Heart left ventricle (tissue), 16 donors: ENCODE measurements around the gene IGF2. TPM values are rescaled to one million over a fixed set of nuclear protein-coding genes. Genes with fewer than 3 reads are reported as not detected.

Source experiments
- ATAC-seq, 4 donors: fragments of 200-7000 bp; cut with Tn5 transposase; one replicate each; pipeline ENCODE4 v1.9.1; 2020 to 2022; ENCODE audit warnings: moderate library complexity in 4 of 4, mild to moderate bottlenecking in 3 of 4, moderate number of reproducible peaks in 1 of 4
- DNase-seq, 5 donors: peaks; one replicate each; pipeline ENCODE4 v3.0.0-alpha.2; 2020
- H3K27ac ChIP-seq, 12 donors: fragments of 200-600 bp; sonication (generic) in 4 of 12; one replicate each; pipeline versions ENCODE4 v1.5.0 to v1.8.0; 2016 to 2022; ENCODE audit warnings: mild to moderate bottlenecking in 2 of 12
- H3K27me3 ChIP-seq, 9 donors: fragments of 200-600 bp; sonication (generic) in 2 of 9; one replicate each; pipeline versions ENCODE4 v1.5.1 to v1.8.0; 2016 to 2022; ENCODE audit warnings: mild to moderate bottlenecking in 3 of 9
- H3K36me3 ChIP-seq, 9 donors: fragments of 200-600 bp; sonication (generic) in 2 of 9; one replicate each; pipeline versions ENCODE4 v1.5.0 to v1.8.0; 2018 to 2022; ENCODE audit warnings: mild to moderate bottlenecking in 2 of 9
- H3K4me1 ChIP-seq, 12 donors: fragments of 200-600 bp; sonication (generic) in 4 of 12; one replicate each; pipeline versions ENCODE4 v1.5.0 to v1.8.0; 2016 to 2022; ENCODE audit warnings: mild to moderate bottlenecking in 3 of 12
- H3K4me3 ChIP-seq, 12 donors: fragments of 200-600 bp; sonication (generic) in 4 of 12; one replicate each; pipeline versions ENCODE4 v1.5.0 to v1.8.0; 2017 to 2022; ENCODE audit warnings: mild to moderate bottlenecking in 9 of 12, moderate library complexity in 4 of 12
- H3K9me3 ChIP-seq, 12 donors: fragments of 200-600 bp; sonication (generic) in 4 of 12; one replicate each; pipeline versions ENCODE4 v1.5.0 to v1.8.0; 2016 to 2022; ENCODE audit warnings: mild to moderate bottlenecking in 1 of 12
- POLR2A ChIP-seq, 2 donors: fragments of 450-650 bp; IDR thresholded peaks; one replicate each; pipeline ENCODE4 v1.6.1; 2017; ENCODE audit warnings: antibody characterized with exemption in 2 of 2, mild to moderate bottlenecking in 2 of 2, moderate library complexity in 2 of 2
- WGBS, 4 donors: extraction: QIAGEN DNeasy Blood & Tissue Kit in 2 of 4; methylation state at CpG; one replicate each; pipeline versions ENCODE4 v1.1.5 to v1.1.7; 2013 to 2018; 5-methylcytosine and 5-hydroxymethylcytosine counted together
- intact Hi-C, 10 donors: fragments of 100-400 bp; cut with DNase I; formaldehyde crosslinking; loops; one replicate each; pipeline versions ENCODE4 v1.11.1 to v1.14.2; 2022
- polyA plus RNA-seq, 2 donors: library from polyadenylated mRNA; stranded (reverse); fragments of 200-250 nt; gene quantifications; one replicate each; pipeline ENCODE4 v1.2.3, GENCODE V29; 2013
- total RNA-seq, 9 donors: library from RNA; depleted of rRNA in 2 of 9; stranded (reverse); fragments of >200 nt in 2 of 9; fragmentation: NEBNext Ultra II Directional in 3 of 9; extraction: Animal tissue kit (Norgen Biotek cat#: 25700) in 3 of 9; gene quantifications; one replicate each; pipeline versions ENCODE4 v1.1.0 to v1.2.4, GENCODE V29; 2016 to 2023
- TF ChIP-seq, protein P1 (sequence below), 12 donors: fragments of 200-600 bp; sonication (generic) in 4 of 12; IDR thresholded peaks; one replicate each; pipeline versions ENCODE4 v1.5.0 to v1.8.0; 2018 to 2022; ENCODE audit warnings: antibody characterized with exemption in 12 of 12, mild to moderate bottlenecking in 5 of 12
- donor health status: ischemic (EF 13 %, LVEDD 7.1; RV severe dilation, severe dysfunction).
- donor health status: healthy with polysubstance abuse.
- donor health status: DM: no; HTN: yes; CAD: no.
- donor health status: DM: no; HTN: no; CAD: no.
- donor health status: ischemic (EF 25% LVEDD 6.9; RV normal size, moderate dysfunction).
- donor health status: ischemic (EF 25% LVEDD 5.7; RV mildly dilated, moderate dysfunction).
- donor health status: healthy.
- donor health status: DM: yes; HTN: yes; CAD: no.
- donor health status: ischemic (EF 35%, LVEDD 5.7; RV mildly dilated, moderate dysfunction).
- donor health status: nonischemic (EF 11% LVEDD 7.7; RV severe dilation, severe dysfunction).
- donor health status: DM: yes; HTN: yes; CAD: no.
- donor health status: PGD.
- donor health status: ischemic (EF 29% LVEDD 5.4; RV normal size, mild dysfunction).
- donor health status: nonischemic (EF 23%, LVEDD 6.1; RV moderate dilation, normal function).

The IGF2 gene
- total and polyA plus RNA-seq, 11 donors, result 48.9 to 175 (median 99.3) TPM

DNA sequence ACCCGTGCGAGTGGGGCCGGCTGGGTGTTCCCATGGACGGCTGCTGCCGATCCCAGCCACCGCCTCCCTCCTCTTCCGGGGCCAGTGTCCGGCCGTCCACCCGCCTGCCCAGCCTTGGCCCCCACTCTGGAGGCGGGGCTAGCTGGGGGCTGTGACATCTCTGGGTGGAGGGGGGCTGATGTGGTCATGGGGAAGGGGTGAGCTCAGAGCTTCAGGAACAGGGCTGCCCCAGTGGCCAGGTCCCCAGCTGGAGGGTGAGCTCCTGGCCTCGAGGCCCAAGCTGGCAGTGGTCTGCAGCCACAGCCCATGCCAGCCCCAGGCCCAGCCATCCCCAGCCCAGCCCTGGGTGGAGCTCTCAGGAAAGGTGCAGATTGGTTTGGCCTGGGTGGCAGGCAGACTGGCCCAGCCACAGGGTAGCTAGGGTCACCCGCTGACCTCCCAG, 19.1 kb upstream of the IGF2 start:
- TF ChIP-seq POLR2A (IDR thresholded peaks at IDR 0.05), result no peak
- TF ChIP-seq, protein P1, sequence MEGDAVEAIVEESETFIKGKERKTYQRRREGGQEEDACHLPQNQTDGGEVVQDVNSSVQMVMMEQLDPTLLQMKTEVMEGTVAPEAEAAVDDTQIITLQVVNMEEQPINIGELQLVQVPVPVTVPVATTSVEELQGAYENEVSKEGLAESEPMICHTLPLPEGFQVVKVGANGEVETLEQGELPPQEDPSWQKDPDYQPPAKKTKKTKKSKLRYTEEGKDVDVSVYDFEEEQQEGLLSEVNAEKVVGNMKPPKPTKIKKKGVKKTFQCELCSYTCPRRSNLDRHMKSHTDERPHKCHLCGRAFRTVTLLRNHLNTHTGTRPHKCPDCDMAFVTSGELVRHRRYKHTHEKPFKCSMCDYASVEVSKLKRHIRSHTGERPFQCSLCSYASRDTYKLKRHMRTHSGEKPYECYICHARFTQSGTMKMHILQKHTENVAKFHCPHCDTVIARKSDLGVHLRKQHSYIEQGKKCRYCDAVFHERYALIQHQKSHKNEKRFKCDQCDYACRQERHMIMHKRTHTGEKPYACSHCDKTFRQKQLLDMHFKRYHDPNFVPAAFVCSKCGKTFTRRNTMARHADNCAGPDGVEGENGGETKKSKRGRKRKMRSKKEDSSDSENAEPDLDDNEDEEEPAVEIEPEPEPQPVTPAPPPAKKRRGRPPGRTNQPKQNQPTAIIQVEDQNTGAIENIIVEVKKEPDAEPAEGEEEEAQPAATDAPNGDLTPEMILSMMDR (IDR thresholded peaks at IDR 0.05), result no peak
- ATAC-seq, result no peak
- peaks cover 0 to 13% (median under 1%) of the 10 kb centered on the region in 9 donors for H3K27me3 ChIP-seq
- H3K27ac ChIP-seq, result no peak overlapping the region
- peaks cover 0 to 11% (median 0%) of the 10 kb centered on the region in 12 donors for H3K4me1 ChIP-seq
- intact Hi-C loops, result loop anchor here in 2 of 10 donors (5.0 to 10.0 kb wide), 2 partner anchors 504 to 506 kb away; no protein-coding TSS in a partner anchor
- H3K4me3 ChIP-seq, result no peak overlapping the region
- WGBS, 4 donors, result 55 to 86% (median 74%) methylated on average over 7 to 13 of the region's 13 CpGs
- no peaks in the 10 kb centered on the region for H3K9me3 ChIP-seq
- H3K36me3 ChIP-seq, result no peaks in the 10 kb centered on the region
- DNase-seq, result no peak

DNA sequence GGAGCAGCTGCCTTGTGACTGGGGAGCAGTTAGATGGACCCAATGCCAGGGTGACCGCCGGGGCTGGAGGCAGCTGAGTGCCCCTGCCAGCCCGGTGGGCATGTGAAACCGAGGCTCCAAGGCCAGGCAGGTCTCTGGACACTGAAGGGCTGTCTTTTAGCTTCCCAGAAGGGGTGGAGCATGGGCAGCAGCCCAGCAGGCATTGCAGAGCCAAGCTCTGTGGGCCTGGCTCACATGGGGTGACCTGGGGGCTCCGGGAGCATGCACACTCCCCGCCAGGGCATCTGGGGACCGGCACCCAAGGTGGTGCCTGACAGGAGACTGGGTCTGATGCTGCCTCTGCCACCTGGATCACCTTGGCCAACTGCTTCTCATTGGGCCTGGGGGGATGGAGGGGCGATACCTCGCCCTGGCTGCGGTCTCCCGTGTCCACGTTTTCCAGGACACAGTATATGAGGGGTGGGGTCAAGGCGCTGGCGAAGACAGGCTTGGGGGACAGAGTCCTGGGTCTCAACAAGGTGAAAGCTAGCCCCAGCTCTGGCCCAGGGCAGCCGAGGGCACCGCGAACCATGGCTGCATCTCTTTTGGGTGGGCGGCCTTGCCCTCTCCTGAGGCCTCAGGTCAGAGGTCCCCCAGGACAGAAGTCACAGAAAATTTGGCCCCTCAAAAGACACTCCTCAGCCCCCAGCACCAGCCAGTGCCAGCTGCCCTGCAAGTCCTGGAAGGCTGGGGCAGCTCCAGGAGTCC, 18.3 kb upstream of the IGF2 start:
- no peaks in the 10 kb centered on the region for H3K36me3 ChIP-seq
- ATAC-seq, result no peak
- peaks cover 0 to 12% (median 0%) of the 10 kb centered on the region in 9 donors for H3K27me3 ChIP-seq
- H3K9me3 ChIP-seq, result no peaks in the 10 kb centered on the region
- intact Hi-C loops, result loop anchor here in 4 of 10 donors (2.0 to 10.0 kb wide), 3 partner anchors 465 to 505 kb away; no protein-coding TSS in a partner anchor
- peaks cover 0 to 11% (median 0%) of the 10 kb centered on the region in 12 donors for H3K4me1 ChIP-seq
- DNase-seq, result no peak
- H3K4me3 ChIP-seq, result no peak overlapping the region
- WGBS, 4 donors, result 71 to 82% (median 79%) methylated on average over 13 to 18 of the region's 18 CpGs
- no peak overlapping the region for H3K27ac ChIP-seq
- TF ChIP-seq, protein P1 (IDR thresholded peaks at IDR 0.05), result no peak
- TF ChIP-seq POLR2A (IDR thresholded peaks at IDR 0.05), result no peak

DNA sequence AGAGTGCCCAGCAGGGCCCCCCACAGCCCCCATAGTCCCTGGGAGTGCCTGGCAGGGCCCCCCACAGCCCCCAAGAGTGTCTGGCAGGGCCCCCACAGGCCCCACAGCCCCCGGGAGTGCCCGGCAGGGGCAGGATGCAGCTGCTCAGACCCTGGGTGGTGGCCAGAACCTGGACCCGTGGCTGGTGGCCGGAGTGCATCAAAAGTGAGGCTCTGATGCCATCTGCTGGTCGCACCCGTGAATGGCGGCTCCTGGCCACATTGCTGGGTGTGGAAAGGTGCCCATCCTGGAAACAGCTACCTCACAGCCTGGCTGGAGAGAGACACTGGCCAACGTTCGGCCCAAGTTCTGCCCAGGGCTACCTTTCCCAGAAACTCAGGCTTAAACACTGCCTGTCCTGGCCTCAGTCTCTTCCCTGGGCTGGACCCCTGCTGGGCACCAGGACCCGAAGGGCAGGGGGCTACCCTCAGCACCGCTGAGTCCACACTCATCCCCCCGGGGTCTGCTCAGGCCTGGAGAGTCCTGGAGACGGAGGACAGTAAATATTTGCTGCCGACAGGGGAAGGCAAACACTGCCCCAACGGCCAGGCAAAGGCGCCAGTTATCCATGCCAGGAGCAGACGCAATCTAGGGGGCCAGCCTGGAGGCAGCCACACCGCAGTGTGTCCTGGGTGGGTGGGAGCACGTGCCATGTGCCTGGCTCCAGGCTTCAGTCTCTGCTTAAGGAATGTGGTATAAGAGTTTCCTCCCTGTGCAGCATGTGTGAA, 17.4 kb upstream of the IGF2 start:
- DNase-seq, result peak; percentile 65 to 87 (median 77)
- Histone ChIP-seq H3K36me3 (no peaks in the 10 kb centered on the region), H3K27me3 (peaks cover 0 to 12% (median 0%) of the 10 kb centered on the region in 9 donors), H3K4me1 (peaks cover 0 to 14% (median 3%) of the 10 kb centered on the region in 12 donors), H3K9me3 (no peaks in the 10 kb centered on the region), H3K27ac (no peak overlapping the region), H3K4me3 (no peak overlapping the region)
- intact Hi-C loops, result loop anchor here in 5 of 10 donors (1.0 to 10.0 kb wide), 4 partner anchors 463 to 504 kb away; no protein-coding TSS in a partner anchor
- no peak for TF ChIP-seq POLR2A (IDR thresholded peaks at IDR 0.05)
- TF ChIP-seq, protein P1 (IDR thresholded peaks at IDR 0.05), result peak; percentile 69 to 90 (median 76)
- WGBS, 4 donors, result 16 to 36% (median 35%) methylated on average over 11 to 19 of the region's 19 CpGs
- ATAC-seq, result peak; percentile 20 to 70 (median 54)

DNA sequence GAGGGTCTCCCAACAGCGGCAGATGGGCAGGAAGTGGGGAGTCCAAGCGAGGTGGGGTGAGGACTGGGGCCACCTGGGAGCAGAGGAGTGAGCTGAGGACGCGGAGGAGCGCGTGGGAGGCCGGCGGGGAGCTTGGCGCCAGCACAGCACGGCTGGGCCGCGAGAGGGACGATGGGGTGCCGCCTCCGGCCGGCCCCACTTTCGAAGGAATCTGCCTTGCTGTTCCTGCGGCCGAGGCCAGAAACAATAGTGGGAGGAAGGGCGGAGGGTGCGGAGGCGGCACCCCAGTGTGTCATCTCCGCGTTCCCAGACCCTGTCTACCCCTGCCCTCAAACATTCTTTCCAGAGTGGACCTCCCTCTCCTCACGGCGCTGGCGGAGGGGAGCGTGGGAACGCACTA, 16.3 kb upstream of the IGF2 start:
- H3K27me3 ChIP-seq, result peaks cover 0 to 15% (median 7%) of the 10 kb centered on the region in 9 donors
- 63 to 87% (median 66%) methylated on average over 13 to 29 of the region's 29 CpGs for WGBS, 4 donors

More for the DNA sequence above, 16.3 kb upstream of the IGF2 start:
- peaks cover 0 to 17% (median 5%) of the 10 kb centered on the region in 12 donors for H3K4me1 ChIP-seq
- H3K9me3 ChIP-seq, result no peaks in the 10 kb centered on the region
- DNase-seq (no peak), ATAC-seq (no peak)
- no peak for TF ChIP-seq POLR2A (IDR thresholded peaks at IDR 0.05)
- TF ChIP-seq, protein P1 (IDR thresholded peaks at IDR 0.05), result no peak
- H3K36me3 ChIP-seq, result no peaks in the 10 kb centered on the region
- intact Hi-C loops, result loop anchor here in 2 of 10 donors (5.0 to 10.0 kb wide), 2 partner anchors 501 to 503 kb away; no protein-coding TSS in a partner anchor
- no peak overlapping the region for H3K27ac ChIP-seq
- H3K4me3 ChIP-seq, result no peak overlapping the region
